Epithelial cell of proximal tubule (primary cell): ENCODE results near the gene TGFBR3L. TPM values are rescaled to one million over a fixed set of nuclear protein-coding genes. Genes with fewer than 3 reads are reported as not detected.
"Not testable (repeated sequence)": the region's sequence is repeated elsewhere in the genome, so short reads cannot be mapped to it uniquely, and the experiment has no call there.

Source experiments
- DNase-seq: peaks from one replicate; pipeline ENCODE4 v3.0.0-alpha.2; 2011; ENCODE audit warnings: low read depth
- H3K4me3 ChIP-seq: 2 replicates; pipeline ENCODE4 v1.5.1; 2011; ENCODE audit warnings: low read depth, mild to moderate bottlenecking, low read length
- CTCF ChIP-seq: conservative IDR thresholded peaks from 2 replicates; pipeline ENCODE4 v1.5.1; 2012; ENCODE audit warnings: low read depth, mild to moderate bottlenecking, low read length
- total RNA-seq: library from RNA; depleted of rRNA; stranded (reverse); fragments of >200 nt; gene quantifications from 2 replicates; pipeline ENCODE4 v1.2.3, GENCODE V29; 2015

The TGFBR3L gene
- total RNA-seq, 1 donor from 2014 or later, result 16.8 TPM

DNA sequence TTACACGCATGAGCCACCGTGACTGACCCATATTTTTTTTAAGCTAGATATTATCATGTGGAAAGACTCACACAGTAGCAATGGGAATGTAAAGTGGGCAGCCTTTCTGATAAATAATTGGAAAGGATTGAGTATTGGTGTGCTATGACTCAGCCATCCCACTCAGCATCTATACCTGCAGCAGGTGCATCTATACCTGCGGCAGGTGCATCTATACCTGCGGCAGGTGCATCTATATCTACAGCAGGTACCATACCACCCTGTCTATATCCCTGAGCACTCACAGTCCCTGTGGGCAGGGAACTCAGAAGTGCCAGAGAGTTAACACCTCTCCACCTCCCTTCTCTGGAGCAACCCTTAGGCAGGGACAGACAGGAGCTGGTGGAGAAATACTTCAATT lies 31.5 kb upstream of the TGFBR3L start:
- TF ChIP-seq CTCF, result no peak
- no peak overlapping the region for H3K4me3 ChIP-seq
- DNase-seq, result no peak

- H3K4me3 ChIP-seq, result no peak overlapping the region
- TF ChIP-seq CTCF, result no peak
- no peak for DNase-seq
Observed at GRCh38 chr19:7883796-7884570, 30.6 kb upstream of the TGFBR3L start.

GRCh38 chr19:7885818-7886217 lies 28.8 kb upstream of the TGFBR3L start:
- no peak for DNase-seq
- H3K4me3 ChIP-seq, result no peak overlapping the region
- no peak for TF ChIP-seq CTCF

GRCh38 chr19:7887408-7888144 lies 27.1 kb upstream of the TGFBR3L start:
- DNase-seq, result no peak
- no peak for TF ChIP-seq CTCF
- peak overlapping the region; percentile 84 for H3K4me3 ChIP-seq

DNA sequence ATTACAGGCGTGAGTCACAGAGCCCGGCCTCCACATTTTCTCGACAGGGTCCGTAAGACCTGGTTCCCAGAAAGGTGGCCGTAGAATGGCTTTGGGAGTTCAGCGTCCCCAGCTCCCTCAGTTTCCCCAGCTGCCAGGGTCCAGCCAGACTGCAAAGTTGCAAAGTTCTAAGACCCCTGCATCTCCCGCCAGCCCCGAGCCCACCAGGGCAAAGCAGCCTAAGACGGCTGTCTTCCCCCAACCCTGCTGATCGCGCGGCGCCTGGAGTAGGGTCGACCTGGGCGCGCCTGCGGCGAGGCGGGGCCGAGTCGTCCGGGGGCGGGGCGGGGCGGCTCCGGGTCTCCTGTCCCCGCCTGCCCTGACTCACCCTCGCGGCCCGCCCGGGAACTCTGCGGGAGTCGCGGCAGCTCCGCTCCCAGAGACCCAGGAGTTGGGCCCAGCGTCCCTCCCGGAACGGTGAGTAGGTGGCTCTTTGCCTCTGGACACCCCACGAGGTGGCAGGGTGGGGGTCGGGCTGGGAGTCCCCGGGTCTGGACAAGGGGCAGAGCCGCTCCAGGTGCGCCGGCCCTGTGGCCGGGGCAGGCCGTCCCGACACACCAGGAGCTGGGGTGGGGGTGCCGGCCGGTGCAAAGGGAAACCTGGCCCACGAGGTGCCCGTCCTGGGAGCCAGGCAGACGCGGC lies 26.3 kb upstream of the TGFBR3L start, which contains the start of gene LRRC8E:
Gene LRRC8E, plus strand, starts transcription at position 366 of the 681 bp plus-strand sequence. CDS start 7,094 bp downstream, outside the sequence.
- DNase-seq, result no peak
- peak within 1 kb of the TSS; percentile 84 for H3K4me3 ChIP-seq
- no peak for TF ChIP-seq CTCF

GRCh38 chr19:7888826-7889217 lies 25.8 kb upstream of the TGFBR3L start:
- DNase-seq, result no peak

DNA sequence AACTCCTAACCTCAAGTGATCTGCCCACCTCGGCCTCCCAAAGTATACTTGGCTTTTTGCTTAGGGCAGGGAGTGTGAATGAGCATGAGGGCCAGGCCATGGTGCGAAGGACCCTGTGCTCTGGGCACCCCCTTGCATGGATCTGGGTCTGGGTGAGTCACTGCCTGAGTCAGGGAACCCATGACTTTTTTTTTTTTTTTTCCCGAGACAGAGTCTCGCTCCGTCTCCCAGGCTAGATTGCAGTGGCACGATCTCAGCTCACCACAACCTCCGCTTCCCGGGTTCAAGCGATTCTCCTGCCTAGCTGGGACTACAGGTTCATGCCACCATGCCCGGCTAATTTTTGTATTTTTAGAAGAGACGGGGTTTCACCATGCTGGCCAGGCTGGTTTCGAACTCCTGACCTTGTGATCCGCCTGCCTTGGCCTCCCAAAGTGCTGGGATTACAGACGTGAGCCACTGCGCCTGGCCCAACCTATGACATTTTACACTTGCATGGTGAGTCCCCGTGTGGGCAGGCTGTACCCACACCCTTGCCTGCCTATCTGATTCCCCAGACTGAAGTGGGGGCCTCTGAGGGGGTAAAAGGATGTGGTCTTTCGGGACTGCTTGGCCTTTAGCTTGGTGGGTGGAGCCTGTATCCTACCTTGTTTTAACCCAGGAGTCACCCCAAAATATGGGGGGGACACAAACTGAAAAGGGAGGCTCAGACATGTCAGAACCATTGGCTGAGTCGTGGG lies 21.1 kb upstream of the TGFBR3L start:
- not testable (repeated sequence) for H3K4me3 ChIP-seq, DNase-seq

More at GRCh38 chr19:7888826-7889217, 25.8 kb upstream of the TGFBR3L start:
- TF ChIP-seq CTCF, result no peak
- H3K4me3 ChIP-seq, result peak overlapping the region; percentile 84
